ENCODE data around the gene TMEM232. TPM values are rescaled to one million over a fixed set of nuclear protein-coding genes. Genes with fewer than 3 reads are reported as not detected.

TMEM232 gene
- total RNA-seq, 1 experiment from 2014 or later: 1.3 TPM

DNA sequence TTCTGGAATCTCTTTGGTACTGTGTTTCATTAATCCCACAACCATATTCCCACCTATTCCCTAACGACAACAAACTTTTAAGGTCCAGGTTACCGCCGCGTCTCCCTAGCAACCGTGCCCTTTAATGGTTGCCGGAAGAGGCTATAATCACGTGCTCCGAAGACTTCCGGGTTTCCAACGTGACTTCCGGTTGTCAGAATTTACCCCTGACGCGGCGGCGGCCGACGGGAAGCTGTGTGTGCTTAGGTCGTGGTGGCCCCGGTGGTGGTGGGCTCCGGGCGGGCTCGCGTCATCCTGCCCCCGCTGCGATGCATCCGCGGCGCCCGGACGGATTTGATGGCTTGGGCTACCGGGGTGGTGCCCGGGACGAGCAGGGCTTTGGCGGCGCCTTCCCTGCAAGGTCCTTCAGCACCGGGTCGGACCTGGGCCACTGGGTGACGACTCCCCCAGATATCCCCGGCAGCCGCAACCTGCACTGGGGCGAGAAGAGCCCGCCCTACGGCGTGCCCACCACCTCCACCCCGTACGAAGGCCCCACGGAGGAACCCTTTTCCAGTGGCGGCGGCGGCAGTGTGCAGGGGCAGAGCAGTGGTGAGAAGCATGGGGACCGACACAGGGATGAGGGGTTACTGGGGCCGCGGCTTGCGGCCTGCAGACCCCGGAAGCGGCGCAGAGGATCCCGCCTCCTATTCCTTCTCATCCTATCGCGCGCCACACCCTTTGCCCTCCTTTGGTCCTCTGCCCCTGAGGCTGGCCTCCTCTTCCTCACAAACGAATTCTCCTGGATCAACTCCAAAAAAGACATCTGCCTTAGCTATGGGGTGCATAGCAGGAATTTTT, 12.6 kb upstream of the TMEM232 start, which contains the start of gene SLC25A46 (continued):
- TF ChIP-seq, protein P1, sequence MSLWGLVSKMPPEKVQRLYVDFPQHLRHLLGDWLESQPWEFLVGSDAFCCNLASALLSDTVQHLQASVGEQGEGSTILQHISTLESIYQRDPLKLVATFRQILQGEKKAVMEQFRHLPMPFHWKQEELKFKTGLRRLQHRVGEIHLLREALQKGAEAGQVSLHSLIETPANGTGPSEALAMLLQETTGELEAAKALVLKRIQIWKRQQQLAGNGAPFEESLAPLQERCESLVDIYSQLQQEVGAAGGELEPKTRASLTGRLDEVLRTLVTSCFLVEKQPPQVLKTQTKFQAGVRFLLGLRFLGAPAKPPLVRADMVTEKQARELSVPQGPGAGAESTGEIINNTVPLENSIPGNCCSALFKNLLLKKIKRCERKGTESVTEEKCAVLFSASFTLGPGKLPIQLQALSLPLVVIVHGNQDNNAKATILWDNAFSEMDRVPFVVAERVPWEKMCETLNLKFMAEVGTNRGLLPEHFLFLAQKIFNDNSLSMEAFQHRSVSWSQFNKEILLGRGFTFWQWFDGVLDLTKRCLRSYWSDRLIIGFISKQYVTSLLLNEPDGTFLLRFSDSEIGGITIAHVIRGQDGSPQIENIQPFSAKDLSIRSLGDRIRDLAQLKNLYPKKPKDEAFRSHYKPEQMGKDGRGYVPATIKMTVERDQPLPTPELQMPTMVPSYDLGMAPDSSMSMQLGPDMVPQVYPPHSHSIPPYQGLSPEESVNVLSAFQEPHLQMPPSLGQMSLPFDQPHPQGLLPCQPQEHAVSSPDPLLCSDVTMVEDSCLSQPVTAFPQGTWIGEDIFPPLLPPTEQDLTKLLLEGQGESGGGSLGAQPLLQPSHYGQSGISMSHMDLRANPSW (CRISPR knock-in tag; conservative IDR thresholded peaks at IDR 0.05; ENCODE audit: low read depth): no peak
- no peak for TF ChIP-seq SOX15 (CRISPR knock-in tag; IDR thresholded peaks at IDR 0.05)
- TF ChIP-seq ETV6 (CRISPR knock-in tag; IDR thresholded peaks at IDR 0.05): peak; percentile 41; the same call in 1 of the 2 replicates
- TF ChIP-seq JUN (CRISPR knock-in tag; IDR thresholded peaks at IDR 0.05): no peak
- no peak for TF ChIP-seq CREB1 (CRISPR knock-in tag; IDR thresholded peaks at IDR 0.05)
- TF ChIP-seq, protein P2, sequence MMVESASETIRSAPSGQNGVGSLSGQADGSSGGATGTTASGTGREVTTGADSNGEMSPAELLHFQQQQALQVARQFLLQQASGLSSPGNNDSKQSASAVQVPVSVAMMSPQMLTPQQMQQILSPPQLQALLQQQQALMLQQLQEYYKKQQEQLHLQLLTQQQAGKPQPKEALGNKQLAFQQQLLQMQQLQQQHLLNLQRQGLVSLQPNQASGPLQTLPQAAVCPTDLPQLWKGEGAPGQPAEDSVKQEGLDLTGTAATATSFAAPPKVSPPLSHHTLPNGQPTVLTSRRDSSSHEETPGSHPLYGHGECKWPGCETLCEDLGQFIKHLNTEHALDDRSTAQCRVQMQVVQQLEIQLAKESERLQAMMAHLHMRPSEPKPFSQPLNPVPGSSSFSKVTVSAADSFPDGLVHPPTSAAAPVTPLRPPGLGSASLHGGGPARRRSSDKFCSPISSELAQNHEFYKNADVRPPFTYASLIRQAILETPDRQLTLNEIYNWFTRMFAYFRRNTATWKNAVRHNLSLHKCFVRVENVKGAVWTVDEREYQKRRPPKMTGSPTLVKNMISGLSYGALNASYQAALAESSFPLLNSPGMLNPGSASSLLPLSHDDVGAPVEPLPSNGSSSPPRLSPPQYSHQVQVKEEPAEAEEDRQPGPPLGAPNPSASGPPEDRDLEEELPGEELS (CRISPR knock-in tag; IDR thresholded peaks at IDR 0.05): no peak

DNA sequence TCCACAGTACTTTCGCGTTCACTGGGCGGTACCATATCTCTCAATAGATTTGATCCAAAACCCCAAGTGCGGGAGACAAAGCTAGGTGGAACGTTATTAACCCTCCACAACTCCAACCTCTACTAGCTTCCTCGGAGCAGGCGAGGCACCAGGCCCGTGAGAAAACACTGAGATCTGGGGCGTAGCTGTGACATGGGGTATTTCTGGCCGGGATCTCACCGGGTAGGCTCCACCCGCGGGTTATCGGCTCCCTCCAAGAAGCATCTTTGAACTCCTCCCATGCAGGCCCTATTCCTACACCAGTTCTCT, 12.0 kb upstream of the TMEM232 start:
- peak overlapping the region; percentile 96 for H3K4me3 Mint-ChIP-seq
- ChIA-PET POLR2A (no interaction called here), CTCF (interaction anchor here (0.5 kb wide), 1 partner anchor 77 kb away, joined by 3 read pairs; no protein-coding TSS in a partner anchor)
- peak; percentile 60 for ATAC-seq
- no peak overlapping the region for H3K27ac Mint-ChIP-seq
- peaks cover 14% of the 10 kb centered on the region for H3K27me3 Mint-ChIP-seq (ENCODE audit: low read depth)
- no peak for DNase-seq (ENCODE audit: low spot score)
- H3K36me3 Mint-ChIP-seq: no peaks in the 10 kb centered on the region
- TF ChIP-seq SMAD3 (CRISPR knock-in tag; IDR thresholded peaks at IDR 0.05; ENCODE audit: borderline replicate concordance): no peak
- TF ChIP-seq NFE2L1 (CRISPR knock-in tag; IDR thresholded peaks at IDR 0.05): no peak
- no peak for TF ChIP-seq ZNF219 (CRISPR knock-in tag; IDR thresholded peaks at IDR 0.05; ENCODE audit: borderline replicate concordance)
- no peak for TF ChIP-seq MYBL2 (CRISPR knock-in tag; IDR thresholded peaks at IDR 0.05)
- no peak for TF ChIP-seq RORB (CRISPR knock-in tag; IDR thresholded peaks at IDR 0.05)
- TF ChIP-seq, protein P3, sequence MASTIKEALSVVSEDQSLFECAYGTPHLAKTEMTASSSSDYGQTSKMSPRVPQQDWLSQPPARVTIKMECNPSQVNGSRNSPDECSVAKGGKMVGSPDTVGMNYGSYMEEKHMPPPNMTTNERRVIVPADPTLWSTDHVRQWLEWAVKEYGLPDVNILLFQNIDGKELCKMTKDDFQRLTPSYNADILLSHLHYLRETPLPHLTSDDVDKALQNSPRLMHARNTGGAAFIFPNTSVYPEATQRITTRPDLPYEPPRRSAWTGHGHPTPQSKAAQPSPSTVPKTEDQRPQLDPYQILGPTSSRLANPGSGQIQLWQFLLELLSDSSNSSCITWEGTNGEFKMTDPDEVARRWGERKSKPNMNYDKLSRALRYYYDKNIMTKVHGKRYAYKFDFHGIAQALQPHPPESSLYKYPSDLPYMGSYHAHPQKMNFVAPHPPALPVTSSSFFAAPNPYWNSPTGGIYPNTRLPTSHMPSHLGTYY (CRISPR knock-in tag; IDR thresholded peaks at IDR 0.05): no peak
- TF ChIP-seq ZNF423 (CRISPR knock-in tag; IDR thresholded peaks at IDR 0.05): no peak
- no peak for TF ChIP-seq KAT7 (CRISPR knock-in tag; IDR thresholded peaks at IDR 0.05; ENCODE audit: borderline replicate concordance)
- TF ChIP-seq, protein P4, sequence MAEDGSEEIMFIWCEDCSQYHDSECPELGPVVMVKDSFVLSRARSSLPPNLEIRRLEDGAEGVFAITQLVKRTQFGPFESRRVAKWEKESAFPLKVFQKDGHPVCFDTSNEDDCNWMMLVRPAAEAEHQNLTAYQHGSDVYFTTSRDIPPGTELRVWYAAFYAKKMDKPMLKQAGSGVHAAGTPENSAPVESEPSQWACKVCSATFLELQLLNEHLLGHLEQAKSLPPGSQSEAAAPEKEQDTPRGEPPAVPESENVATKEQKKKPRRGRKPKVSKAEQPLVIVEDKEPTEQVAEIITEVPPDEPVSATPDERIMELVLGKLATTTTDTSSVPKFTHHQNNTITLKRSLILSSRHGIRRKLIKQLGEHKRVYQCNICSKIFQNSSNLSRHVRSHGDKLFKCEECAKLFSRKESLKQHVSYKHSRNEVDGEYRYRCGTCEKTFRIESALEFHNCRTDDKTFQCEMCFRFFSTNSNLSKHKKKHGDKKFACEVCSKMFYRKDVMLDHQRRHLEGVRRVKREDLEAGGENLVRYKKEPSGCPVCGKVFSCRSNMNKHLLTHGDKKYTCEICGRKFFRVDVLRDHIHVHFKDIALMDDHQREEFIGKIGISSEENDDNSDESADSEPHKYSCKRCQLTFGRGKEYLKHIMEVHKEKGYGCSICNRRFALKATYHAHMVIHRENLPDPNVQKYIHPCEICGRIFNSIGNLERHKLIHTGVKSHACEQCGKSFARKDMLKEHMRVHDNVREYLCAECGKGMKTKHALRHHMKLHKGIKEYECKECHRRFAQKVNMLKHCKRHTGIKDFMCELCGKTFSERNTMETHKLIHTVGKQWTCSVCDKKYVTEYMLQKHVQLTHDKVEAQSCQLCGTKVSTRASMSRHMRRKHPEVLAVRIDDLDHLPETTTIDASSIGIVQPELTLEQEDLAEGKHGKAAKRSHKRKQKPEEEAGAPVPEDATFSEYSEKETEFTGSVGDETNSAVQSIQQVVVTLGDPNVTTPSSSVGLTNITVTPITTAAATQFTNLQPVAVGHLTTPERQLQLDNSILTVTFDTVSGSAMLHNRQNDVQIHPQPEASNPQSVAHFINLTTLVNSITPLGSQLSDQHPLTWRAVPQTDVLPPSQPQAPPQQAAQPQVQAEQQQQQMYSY (CRISPR knock-in tag; IDR thresholded peaks at IDR 0.05): no peak
- peaks cover 4% of the 10 kb centered on the region; the same call in 1 of the 2 replicates for H3K4me1 Mint-ChIP-seq
- H3K9me3 Mint-ChIP-seq: no peaks in the 10 kb centered on the region

All from WTC11 (cell line).